GM18870 (cell line): ENCODE results near the gene TBRG4.

ENCODE experiments used
- ATAC-seq: cut with Tn5 transposase; IDR thresholded peaks from one replicate; pipeline ENCODE4 v1.9.1; 2021; ENCODE audit warnings: moderate library complexity; ENCODE audit not compliant: unreplicated experiment

Gene TBRG4

DNA sequence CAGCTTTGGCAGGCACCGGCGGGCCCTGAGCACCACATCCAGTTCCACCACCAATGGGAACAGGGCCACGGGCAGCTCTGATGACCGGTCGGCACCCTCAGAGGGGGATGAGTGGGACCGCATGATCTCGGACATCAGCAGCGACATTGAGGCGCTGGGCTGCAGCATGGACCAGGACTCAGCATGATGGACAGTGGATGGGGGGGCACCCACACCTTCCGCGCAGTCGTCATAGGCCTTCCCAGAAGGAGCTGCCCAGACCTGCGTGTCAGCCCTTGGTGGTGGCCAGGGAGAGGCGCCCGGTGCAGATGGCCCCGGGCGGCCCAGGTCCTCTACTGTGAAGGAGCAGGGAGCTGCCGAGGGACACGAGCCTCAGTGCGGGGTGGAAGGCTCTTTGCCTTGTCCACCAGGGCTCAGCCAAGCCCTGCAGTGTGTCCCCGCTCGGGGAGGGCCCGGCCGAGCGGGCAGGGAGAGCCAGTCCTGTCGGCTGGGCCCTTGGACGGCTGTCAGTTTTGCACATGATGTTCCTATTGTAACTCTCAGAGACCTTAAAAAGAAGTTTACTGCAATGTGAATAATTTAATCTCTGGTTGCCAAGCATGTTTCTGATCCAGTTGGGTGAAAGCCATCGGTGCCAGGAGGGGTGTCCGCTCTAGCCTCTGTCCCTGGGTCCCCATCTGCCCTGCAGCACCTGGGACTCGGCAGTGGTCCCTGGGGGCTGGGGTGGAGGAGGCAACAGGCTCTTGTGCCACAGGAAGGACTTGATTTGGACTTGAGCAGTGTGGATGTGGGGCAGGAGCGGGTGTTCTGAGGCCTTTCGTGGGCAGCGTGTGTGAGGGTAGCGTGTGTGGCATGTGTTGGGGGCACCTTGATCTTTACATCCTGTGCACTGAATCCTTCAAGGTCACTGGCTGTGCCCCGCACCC lies 35.4 kb downstream of the TBRG4 start:
- no peak for ATAC-seq

DNA sequence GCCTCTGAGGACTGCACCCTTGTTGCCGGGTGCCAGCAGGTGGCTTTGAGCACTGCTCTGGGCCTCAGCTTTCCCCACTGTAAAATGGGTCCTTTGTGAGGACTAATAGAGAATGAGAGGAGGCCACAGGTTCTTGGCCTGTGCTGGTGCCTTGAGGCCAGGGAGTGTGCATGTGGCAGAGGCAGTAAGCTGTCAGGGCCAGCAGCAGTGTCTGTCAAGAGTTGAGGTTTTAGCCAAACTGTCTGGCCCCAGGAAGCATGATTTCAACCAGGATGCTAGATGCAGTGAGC lies 36.2 kb downstream of the TBRG4 start:
- ATAC-seq, result no peak

DNA sequence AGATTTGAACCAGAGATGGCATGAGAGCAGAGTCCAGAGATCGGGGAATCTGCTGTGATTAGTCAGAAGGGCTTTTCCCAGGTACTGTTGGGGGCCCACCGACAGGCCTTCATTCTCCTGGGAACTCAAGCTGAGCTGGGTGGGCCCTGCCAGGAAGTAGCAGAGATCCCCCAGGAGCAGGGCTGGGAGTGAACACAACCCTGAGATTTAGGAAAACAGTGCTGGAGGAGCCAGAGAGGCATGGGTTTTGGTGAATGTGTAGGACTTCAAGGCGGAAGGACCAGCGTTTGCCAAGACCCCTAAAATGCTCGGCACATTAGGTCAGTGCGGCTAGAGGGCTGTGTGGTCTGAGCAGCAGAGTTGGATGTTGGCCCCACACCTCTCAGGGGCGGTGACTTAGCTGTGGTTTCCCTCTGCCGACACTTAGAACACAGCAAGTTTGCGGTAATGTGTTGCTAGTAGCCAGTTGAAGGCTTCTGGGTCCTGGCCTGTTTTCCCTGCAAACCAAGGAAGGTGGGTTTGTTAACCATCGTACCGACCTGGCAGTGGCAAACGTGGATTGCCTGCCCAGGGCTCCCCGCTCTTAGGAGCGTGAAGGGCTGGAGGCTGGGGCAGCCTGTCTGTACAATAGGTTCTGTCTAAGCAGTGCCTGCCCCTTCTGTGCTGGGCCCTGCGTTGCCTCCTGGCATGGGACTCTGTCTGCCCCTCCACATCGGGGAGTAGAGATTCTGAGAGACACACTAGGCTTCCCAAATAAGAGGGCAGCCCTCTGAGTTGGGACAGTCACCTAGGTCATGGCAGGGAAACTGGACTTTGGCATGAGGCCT lies 36.8 kb downstream of the TBRG4 start:
- ATAC-seq, result no peak

DNA sequence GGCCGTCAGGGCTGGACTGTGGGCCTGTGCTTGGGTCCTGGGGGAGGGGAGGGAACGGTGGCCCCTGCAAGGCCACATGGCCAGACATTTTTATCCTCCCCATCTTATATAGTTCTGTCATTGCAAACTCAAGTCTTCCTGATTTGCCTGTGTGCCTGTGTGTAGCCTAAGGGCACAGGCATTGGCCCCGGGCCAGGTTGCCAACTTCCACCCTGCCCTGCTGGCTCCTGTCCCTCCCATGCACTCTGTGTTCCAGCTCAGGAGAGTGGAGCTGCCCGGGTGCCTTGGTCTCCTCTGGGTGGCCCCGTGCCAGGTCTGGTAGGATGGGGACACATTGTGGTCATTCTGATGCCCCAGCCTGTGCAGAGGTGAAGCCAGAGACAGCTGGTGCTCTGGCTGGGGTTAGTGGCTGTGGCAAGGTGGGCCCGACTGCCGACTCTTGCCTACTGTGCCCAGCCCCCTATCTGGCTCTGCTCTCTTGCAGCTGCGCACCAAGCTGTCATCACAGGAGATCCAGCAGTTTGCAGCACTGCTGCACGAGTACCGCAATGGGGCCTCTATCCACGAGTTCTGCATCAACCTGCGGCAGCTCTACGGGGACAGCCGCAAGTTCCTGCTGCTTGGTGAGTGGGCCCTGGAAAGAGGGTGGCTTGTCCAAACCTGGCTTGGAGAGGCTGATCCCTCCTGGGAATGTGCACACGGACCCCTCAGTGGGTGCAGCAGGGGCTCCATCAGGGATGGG lies 37.5 kb downstream of the TBRG4 start:
- no peak for ATAC-seq

DNA sequence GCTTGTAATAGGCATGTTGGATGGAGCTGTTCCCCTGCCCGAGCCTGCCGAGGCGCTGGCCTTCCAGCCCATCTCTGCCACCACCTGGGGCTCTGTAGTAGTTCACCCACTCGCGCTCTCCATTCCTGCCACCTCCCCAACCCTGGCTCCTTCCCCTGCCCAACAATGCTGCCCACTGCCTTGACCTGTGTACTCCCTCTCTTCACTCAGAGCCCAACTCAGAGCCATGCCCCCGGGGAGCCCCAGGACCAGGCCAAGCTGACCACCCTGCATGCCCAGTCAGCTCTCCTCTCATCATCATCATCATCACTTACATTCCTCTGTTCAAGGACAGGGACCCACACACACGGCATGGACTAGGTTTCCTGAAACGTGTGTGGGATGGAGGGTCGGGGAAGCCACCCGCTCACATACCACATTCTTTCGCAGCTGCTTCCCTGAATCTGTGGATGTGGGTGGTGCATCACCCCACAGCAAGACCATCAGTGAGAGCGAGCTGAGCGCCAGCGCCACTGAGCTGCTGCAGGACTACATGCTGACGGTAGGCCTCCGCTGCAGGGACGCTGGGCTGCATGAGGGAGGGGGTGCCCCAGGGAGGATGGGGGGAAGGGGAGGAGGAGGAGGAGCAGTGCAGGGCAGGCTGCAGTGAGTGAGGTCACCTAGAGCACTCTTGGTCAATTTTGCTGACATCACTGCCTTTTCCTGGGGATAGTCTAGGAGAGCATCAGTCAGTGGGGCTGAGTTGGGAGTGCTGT lies 38.3 kb downstream of the TBRG4 start:
- ATAC-seq, result no peak

DNA sequence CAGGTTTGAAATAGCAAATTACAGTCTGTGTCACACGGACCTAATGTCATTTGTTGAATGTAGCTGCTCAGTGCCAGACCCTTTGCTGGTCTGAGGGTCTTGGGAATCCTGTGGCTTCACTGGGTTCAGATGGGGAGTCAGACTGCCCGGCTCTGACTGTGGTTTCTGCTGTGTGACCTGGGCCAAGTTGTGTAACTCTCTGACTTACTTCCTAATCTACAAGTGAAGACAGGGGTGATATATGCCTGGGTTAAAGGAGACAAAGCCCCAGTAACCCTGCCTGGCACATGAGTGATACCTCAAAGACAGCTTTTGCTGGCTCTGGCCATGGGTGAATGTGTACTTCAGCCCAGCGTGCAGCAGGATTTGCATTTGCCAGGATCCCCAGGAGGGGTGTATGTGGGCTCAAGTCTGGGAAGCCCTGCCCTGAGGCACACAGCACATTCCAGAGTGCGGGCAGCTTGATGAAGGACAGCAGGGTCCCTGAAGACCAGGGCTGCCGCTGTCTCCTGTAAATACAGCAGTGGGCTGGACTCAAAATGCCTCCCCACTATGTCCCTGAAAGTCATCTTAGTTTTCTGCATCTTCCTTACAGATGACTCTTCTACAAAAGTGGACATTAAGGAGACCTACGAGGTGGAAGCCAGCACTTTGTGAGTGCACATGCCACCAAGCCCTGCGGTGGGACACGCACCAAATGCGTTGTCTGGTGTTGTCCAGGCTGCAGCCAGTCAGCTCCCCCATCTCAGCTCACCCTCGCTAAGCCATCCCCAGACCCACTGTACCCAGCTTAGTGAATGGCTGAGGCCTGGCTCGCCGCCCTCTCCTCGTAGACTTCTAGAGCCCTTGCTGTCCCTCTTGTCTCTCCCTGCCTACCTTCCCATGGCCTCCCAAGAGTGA lies 39.1 kb downstream of the TBRG4 start:
- no peak for ATAC-seq

DNA sequence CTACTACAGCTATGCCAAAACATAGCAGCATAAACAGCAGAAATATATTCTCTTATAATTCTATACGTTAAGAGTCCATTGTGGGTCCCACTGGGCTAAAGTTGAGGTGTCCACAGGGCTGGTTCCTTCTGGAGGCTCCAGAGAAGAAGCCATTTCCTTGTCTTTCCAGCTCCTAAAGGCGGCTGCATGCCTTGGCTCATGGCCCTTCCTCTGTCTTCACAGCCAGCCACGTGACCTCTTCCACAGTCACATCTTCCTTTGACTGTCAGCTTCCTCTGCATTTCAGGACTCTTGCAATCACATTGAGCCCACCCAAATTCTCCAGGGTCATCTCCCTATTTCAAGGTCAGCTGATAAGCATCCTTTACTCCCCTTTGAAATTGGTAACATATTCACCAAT lies 40.0 kb downstream of the TBRG4 start:
- no peak for ATAC-seq

DNA sequence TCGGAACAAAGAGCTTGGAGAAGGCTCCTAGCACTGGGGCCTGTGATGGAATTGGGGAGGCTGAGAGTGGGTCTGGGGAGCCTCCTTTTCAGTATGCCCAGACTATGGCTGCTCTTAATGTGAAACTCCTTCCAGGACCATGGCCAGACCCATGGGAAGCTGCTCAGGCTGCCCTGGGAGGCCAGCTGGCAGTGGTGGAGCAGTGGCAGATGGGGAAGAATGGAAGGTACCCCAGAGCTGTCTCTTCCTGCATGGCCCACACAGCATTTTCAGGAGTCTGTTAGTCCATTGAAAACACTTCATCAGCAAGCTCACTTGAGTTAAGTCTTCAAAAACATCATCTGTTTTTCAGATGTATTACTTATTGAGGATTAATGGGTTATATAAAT lies 41.2 kb downstream of the TBRG4 start:
- ATAC-seq, result no peak

DNA sequence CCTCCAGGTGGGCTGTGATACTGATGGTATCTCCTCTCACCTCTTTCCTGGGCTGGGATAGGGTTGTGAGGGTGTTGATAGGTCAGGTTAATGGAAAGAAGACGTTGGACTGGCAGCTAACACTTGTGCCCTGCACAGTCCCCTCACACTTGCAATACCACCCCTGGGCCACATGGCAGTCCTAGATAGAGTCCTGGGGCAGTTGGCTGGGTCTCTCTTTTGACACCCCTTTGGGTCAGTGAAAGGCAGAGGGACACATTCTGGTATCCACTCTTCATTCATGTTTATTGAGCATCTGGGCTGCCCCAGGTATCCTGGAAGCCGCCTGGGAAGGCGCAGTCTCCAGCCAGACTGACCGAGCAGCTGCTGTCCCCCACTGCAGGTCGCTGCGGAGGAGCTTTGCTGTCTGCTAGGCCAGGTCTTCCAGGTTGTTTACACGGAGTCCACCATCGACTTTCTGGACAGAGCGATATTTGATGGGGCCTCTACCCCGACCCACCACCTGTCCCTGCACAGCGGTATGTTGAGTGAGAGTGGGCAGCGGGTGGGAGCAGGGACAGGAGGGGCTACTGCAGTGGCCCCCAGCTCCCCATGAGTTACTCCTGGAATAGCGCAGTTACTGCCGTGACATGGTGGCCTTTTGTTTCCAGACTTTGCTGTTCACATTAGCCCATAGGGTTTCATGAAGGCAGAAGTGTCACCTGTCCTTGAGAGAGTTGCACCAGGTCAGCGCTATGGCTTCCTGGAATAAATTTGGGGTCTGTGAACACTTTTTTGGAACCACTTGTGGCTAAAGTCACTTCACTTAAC lies 41.8 kb downstream of the TBRG4 start:
- no peak for ATAC-seq

DNA sequence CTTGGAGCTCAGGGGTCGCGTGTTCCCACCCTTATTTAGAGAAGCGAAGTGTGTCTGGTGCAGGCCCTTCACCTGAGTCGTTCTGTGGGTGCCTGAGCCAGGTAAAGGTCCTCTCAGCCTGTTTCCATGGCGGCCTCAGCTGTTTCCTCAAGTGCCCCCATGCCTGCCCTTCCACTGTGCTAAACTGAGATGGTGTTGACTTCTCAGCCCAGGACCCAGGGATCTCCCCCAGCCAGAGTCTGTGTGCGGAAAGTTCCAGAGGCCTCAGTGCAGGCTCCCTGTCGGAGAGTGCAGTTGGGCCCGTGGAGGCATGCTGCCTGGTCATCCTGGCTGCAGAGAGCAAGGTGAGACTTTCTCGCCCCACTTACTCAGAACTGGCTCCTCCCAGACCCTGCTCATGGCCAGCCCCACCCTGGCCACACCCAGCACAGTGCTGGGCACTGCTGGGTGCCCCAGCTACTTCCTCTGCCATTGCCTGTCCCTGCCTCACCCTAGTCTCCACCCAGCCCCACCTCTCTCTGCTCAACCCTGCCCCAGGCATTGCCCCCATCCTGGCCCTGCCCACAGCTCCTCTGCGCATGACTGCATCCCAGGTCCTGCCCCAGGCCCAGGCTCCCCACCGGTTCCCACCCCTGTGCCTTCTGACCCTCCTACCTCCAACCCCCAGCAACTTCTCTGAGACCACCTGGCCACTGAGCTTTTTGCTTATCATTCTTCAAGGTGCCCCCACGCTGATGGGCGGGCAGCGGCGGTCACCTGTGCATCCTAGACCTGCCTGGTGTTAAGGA lies 43.1 kb downstream of the TBRG4 start:
- no peak for ATAC-seq

DNA sequence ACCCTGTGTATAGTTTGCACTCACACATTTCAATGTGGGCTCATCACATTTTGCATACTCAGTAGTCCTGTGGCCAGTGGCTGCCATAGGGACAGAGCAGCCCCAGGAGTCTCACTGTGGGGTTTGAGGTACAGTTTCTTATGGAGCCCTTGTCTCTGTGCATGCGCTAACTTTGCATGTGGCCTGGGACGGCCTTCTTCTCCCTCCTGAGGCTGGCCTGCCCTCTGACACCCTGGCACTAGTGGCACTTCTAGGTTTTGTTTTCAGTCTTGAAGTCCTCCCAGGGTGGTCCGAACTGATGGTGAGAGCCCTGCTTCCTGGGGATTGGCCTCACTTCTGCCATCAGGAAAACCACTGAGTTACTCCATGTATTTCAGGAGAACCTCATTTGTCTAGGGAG lies 43.9 kb downstream of the TBRG4 start:
- no peak for ATAC-seq

DNA sequence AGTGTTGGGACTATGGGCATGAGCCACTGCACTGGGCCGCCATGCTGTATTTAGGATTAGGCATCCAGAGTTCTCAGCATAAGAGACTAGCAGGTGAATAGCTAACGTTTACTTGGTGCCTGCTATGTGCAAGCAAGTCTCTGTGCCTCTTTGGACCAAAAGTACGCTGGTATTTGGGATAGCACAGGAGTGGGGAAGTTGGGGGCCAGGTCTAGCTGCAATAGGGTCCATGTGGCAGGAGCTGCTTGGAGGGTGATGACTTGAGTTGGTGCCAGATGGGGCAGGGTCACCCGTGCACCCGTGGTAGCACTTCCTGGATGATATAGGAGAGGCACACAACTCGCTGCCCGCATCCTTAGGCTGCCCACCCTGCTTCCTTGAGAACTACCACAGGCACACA lies 45.1 kb downstream of the TBRG4 start:
- no peak for ATAC-seq

DNA sequence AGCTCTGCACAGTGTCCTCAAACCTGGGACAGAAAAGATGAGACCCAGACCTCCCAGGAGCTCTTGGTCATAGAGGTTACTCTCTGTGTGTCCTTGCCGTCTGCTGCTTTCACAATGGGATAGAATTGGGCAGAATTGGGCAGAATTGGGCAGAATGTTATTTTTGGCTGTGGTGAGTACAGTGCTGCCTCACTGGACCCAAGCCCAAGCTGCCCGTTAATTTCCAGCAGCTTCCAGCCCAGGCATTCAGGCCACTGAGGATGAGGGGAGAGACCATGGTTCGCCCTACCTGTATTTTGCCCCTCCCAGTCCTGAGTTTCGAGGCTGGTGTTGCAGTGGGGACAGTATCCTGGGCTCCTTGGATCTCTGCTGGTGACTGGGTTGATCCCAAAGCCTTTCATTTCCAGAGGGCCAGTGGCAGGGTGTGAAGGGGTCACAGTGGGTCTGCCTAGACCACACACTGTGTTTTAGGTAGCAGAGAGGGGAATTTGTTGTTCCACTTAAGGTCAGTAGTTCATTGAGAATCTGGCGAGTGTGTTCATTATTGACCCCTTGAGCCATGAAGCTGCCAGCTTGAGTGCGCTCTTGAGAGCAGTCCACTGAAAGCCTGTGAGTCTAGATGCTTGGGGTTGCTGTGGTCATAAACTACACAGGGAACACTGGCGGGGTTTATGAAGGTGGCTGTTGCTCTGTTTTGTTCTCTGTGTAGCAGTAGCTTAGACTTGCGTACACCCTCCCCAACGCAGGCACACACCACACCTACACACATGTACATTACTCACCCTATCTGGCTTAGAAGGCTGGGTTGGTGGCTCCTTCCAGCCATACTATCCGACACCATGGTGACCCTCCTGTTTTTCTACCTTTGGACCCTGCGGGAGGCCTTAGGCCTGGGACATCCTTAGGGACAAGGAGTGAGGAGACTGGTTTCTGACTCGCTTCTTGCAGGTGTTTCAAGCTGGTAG lies 46.2 kb downstream of the TBRG4 start:
- ATAC-seq, result no peak

DNA sequence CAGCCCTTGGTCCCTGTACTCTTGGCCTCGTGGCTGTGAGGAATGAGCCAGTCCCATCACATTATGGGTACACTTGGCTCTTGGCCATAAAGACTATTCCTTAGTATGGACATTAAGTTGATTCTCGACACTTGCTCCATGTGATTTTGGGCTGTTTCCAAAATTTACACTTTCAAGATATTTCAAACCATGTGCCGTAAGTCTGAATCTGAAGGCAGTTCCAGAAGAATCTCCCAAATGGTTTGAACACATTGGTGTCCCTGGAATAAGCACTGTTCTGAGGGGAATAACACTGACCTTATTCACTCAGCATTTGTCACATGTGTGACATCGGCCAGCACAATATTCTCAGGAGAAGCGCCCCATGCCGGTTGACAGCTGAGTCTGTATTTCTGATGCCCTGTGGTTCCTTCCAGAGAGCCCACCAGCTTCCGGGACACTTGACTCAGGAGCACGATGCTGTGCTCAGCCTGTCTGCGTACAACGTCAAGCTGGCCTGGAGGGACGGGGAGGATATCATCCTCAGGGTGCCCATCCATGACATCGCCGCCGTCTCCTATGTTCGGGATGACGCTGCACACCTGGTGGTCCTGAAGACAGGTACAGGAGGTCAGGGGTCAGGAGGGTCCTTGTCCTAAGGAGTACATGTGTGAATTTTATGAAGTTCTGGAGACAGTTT lies 47.3 kb downstream of the TBRG4 start:
- no peak for ATAC-seq

DNA sequence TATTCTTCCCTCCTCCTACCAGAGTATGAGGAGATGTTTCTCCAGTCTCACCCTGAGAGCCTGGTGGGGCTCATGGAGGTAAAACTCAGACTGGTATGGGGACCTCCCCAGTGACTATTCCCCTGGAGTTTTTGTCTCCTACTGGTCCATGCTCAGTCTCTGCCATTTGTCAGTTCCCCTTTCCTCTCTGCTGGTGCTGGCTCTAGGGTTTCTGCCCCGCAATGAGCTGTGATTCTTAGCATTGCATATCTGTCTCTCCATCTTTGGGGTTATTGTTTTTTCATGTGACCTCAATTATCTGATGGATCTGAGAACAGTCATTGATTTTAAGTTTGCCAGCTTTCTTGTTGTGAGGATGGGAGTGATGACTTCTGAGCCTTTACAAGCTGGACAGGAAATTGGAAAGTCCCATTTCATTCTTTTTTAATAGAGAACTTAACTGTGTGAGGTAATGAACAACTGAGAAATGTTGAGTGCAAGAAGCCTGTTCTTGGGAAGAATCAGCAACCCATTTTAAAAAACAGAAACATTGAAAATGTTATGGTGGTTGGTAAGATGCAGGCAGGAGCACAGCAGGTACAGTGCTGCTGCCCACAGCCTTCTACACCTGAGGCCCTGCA lies 49.6 kb downstream of the TBRG4 start:
- no peak for ATAC-seq

DNA sequence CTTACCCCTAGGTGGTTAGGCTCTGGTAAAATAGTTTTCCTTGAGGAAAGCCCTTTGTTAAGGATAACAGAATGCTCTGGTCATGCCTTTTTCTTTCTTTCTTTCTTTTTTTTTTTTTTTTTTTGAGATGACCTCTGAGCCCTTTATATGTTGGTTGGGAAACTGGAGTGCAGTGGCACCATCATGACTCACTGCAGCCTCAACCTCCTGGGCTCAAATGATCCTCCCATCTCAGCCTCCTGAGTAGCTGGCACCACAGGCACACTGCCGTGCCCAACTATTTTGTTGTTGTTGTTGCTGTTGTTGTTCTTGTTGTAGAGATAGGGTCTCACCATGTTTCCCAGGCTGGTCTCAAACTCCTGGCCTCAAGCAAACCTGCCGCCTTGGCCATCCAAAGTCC lies 50.1 kb downstream of the TBRG4 start:
- ATAC-seq, result no peak
